B cell (primary cell): ENCODE results near the gene PLAC1. TPM values are rescaled to one million over a fixed set of nuclear protein-coding genes. Genes with fewer than 3 reads are reported as not detected.

Experiments used
- ATAC-seq: fragments of 200-7000 bp; cut with Tn5 transposase; one replicate; pipeline ENCODE4 v1.10.0; 2021; ENCODE audit warnings: low read depth, mild to moderate bottlenecking, moderate number of reproducible peaks, moderate library complexity
- CTCF ChIA-PET: fragments of 350-600 bp; sonication (Branson Sonifier 250); formaldehyde crosslinking; loops from one replicate; lab custom pipeline; 2021; ENCODE audit warnings: antibody characterized with exemption, inconsistent platforms; lab: Charles Lee
- POLR2A ChIA-PET: fragments of 350-600 bp; sonication (Branson Sonifier 250); formaldehyde crosslinking; loops from one replicate; lab custom pipeline; 2021; ENCODE audit warnings: antibody characterized with exemption; lab: Charles Lee
- DNase-seq: peaks from one replicate; pipeline ENCODE4 v3.0.0; 2013
- H2AFZ ChIP-seq: 2 replicates; pipeline ENCODE4 v1.6.1; 2012; ENCODE audit warnings: mild to moderate bottlenecking, low read depth, low read length; ENCODE audit not compliant: insufficient read depth, poor library complexity, severe bottlenecking
- H3K27ac ChIP-seq, 2 donors: 1 replicate in 1 of 2; 2 replicates in 1 of 2; pipeline ENCODE4 v1.5.1; 2012 to 2013; ENCODE audit warnings: low read length in 2 of 2, mild to moderate bottlenecking in 2 of 2, moderate library complexity in 1 of 2
- H3K27me3 ChIP-seq, 4 experiments: fragments of 200-600 bp in 1 of 4; sonication (generic) in 1 of 4; replicated peaks in 1 of 4; 1 replicate in 2 of 4; 2 replicates in 2 of 4; pipeline versions ENCODE4 v1.6.1 to v1.7.0; 2013 to 2016; ENCODE audit warnings: low read length in 3 of 4, mild to moderate bottlenecking in 2 of 4, mixed read lengths in 1 of 4, moderate library complexity in 1 of 4; ENCODE audit not compliant: insufficient read depth in 4 of 4, control insufficient read depth in 3 of 4; ENCODE audit errors: control extremely low read depth in 1 of 4
- H3K36me3 ChIP-seq, 2 experiments: replicated peaks in 1 of 2; 1 replicate in 1 of 2; 2 replicates in 1 of 2; pipeline versions ENCODE4 v1.6.1 to v1.7.1; 2013; ENCODE audit warnings: low read length in 1 of 2; ENCODE audit not compliant: insufficient read depth in 2 of 2, control insufficient read depth in 1 of 2; ENCODE audit errors: control extremely low read depth in 1 of 2, extremely low read depth in 1 of 2
- H3K4me1 ChIP-seq, 2 donors: fragments of 200-600 bp in 1 of 2; sonication (generic) in 1 of 2; 1 replicate in 1 of 2; 2 replicates in 1 of 2; pipeline versions ENCODE4 v1.5.1 to v1.6.1; 2013 to 2017; ENCODE audit warnings: low read length in 2 of 2; ENCODE audit not compliant: control insufficient read depth in 2 of 2, insufficient read depth in 2 of 2
- H3K4me2 ChIP-seq: replicated peaks from 2 replicates; pipeline ENCODE3; 2012; ENCODE audit warnings: mild to moderate bottlenecking, low read depth, low read length; ENCODE audit not compliant: poor library complexity, severe bottlenecking
- H3K4me3 ChIP-seq, 5 experiments: fragments of 200-600 bp in 1 of 5; sonication (generic) in 1 of 5; 1 replicate in 3 of 5; 2 replicates in 2 of 5; pipeline versions ENCODE4 v1.5.1 to v1.7.0; 2011 to 2016; ENCODE audit warnings: low read length in 4 of 5, mild to moderate bottlenecking in 4 of 5, low read depth in 2 of 5, control low read depth in 1 of 5, moderate library complexity in 1 of 5; ENCODE audit not compliant: insufficient read depth in 1 of 5; ENCODE audit errors: control extremely low read depth in 1 of 5, extremely low read depth in 1 of 5
- H3K79me2 ChIP-seq: fragments of 200-600 bp; sonication (generic); one replicate; pipeline ENCODE4 v1.6.0; 2016; ENCODE audit warnings: low read length; ENCODE audit not compliant: control insufficient read depth, insufficient read depth
- H3K9ac ChIP-seq: fragments of 200-600 bp; sonication (generic); 2 replicates; pipeline ENCODE4 v1.6.1; 2017; ENCODE audit warnings: mild to moderate bottlenecking, low read length, moderate library complexity
- H3K9me3 ChIP-seq, 3 donors: one replicate each; pipeline versions ENCODE4 v1.6.1 to v1.7.1; 2013; ENCODE audit warnings: low read length in 2 of 3; ENCODE audit not compliant: control insufficient read depth in 2 of 3, insufficient read depth in 1 of 3; ENCODE audit errors: control extremely low read depth in 1 of 3
- H4K20me1 ChIP-seq: 2 replicates; pipeline ENCODE4 v1.6.0; 2012; ENCODE audit warnings: mild to moderate bottlenecking, low read length; ENCODE audit not compliant: insufficient read depth, control insufficient read depth, poor library complexity, severe bottlenecking
- H3K27ac Mint-ChIP-seq: one replicate; pipeline ENCODE4 v1.8.0; 2021; ENCODE audit warnings: mixed read lengths
- H3K27me3 Mint-ChIP-seq: one replicate; pipeline ENCODE4 v1.8.0; 2021; ENCODE audit warnings: mixed read lengths
- H3K4me1 Mint-ChIP-seq: one replicate; pipeline ENCODE4 v1.8.0; 2021; ENCODE audit warnings: mixed read lengths
- H3K4me3 Mint-ChIP-seq: one replicate; pipeline ENCODE4 v1.8.0; 2021; ENCODE audit warnings: mixed read lengths
- H3K9me3 Mint-ChIP-seq: one replicate; pipeline ENCODE4 v1.8.0; 2022; ENCODE audit warnings: mixed read lengths; ENCODE audit not compliant: insufficient read depth
- EZH2 ChIP-seq: IDR thresholded peaks from 2 replicates; pipeline ENCODE4 v1.6.1; 2012; ENCODE audit warnings: borderline replicate concordance, low read depth, mild to moderate bottlenecking, moderate library complexity, low read length; ENCODE audit not compliant: insufficient read depth, poor library complexity, severe bottlenecking
- WGBS: methylation state at CpG from one replicate; pipeline ENCODE4 v1.1.5; 2013; ENCODE audit warnings: missing lambda C conversion rate; ENCODE audit not compliant: insufficient coverage; 5-methylcytosine and 5-hydroxymethylcytosine counted together
- intact Hi-C: fragments of 100-400 bp; cut with micrococcal nuclease; formaldehyde crosslinking; loops from one replicate; pipeline ENCODE4 v1.10.0; 2022
- polyA plus RNA-seq: library from polyadenylated mRNA; depleted of rRNA; stranded (reverse); fragments of >200 nt; gene quantifications from 2 replicates; pipeline ENCODE4 v1.2.3, GENCODE V29; 2012
- total RNA-seq, 2 donors: library from RNA; stranded (reverse); fragments of 120-200 nt in 1 of 2; gene quantifications; 1 replicate in 1 of 2; 2 replicates in 1 of 2; pipeline versions ENCODE4 v1.2.3 to v1.2.4, GENCODE V29; 2013 to 2022
- TF ChIP-seq, protein P1 (sequence below): fragments of 200-600 bp; IDR thresholded peaks from one replicate; pipeline ENCODE4 v1.8.0; 2022; ENCODE audit warnings: antibody characterized with exemption, mild to moderate bottlenecking

The PLAC1 gene
- total and polyA plus RNA-seq, 2 donors (not counting 1 experiment from before 2014, with no cell fraction given), result not detected

DNA sequence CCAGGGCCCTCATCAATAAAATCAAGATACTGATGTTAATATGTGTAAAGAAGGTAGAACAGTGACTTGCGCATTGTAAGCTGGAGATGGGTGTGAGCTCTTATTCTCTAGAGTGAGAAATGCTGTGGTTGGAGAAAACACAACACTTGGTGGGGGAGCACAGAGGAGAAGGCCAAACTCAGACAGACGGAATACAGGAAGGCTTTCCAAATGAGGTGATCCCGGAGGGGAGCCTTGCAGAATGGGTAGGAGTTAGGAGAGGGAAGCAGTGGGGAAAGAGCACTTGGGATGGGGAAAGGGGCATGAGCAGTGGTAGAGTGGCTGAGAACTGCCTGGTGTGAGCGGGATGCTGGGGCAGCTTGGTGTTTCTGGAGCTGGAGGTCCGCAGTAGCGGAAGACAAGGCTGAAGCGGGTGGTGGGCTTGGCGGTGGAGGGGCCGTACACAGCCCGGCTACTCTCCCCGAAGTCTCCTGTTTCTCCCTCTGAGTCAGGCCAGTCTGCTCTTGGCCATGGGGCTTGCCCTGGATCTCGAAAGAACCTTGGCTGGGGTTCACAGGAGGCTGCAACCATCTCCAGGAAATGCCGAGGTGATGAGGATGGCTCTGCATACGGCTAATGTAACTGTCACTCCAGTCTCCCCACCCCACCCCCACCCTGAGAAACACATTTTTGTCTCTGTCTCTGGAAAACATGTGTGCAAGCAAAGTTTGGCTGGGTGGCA lies 11.3 kb upstream of the PLAC1 start:
- Histone ChIP-seq H2AFZ (no peak overlapping the region), H3K36me3 (no peaks in the 10 kb centered on the region), H3K9ac (no peak overlapping the region), H3K4me1 (no peaks in the 10 kb centered on the region), H3K27me3 (no peaks in the 10 kb centered on the region), H3K9me3 (no peaks in the 10 kb centered on the region), H3K79me2 (no peaks in the 10 kb centered on the region), H3K4me2 (no peak overlapping the region), H3K4me3 (no peak overlapping the region), H3K27ac (no peak overlapping the region), H4K20me1 (no peaks in the 10 kb centered on the region)
- Mint-ChIP-seq H3K27me3 (no peaks in the 10 kb centered on the region), H3K4me1 (no peaks in the 10 kb centered on the region), H3K9me3 (no peaks in the 10 kb centered on the region), H3K27ac (no peak overlapping the region), H3K4me3 (no peak overlapping the region)
- CTCF ChIA-PET, result no interaction called here
- no peak for DNase-seq
- intact Hi-C loops, result no loop called here
- ATAC-seq, result no peak
- POLR2A ChIA-PET, result no interaction called here
- TF ChIP-seq, protein P1, sequence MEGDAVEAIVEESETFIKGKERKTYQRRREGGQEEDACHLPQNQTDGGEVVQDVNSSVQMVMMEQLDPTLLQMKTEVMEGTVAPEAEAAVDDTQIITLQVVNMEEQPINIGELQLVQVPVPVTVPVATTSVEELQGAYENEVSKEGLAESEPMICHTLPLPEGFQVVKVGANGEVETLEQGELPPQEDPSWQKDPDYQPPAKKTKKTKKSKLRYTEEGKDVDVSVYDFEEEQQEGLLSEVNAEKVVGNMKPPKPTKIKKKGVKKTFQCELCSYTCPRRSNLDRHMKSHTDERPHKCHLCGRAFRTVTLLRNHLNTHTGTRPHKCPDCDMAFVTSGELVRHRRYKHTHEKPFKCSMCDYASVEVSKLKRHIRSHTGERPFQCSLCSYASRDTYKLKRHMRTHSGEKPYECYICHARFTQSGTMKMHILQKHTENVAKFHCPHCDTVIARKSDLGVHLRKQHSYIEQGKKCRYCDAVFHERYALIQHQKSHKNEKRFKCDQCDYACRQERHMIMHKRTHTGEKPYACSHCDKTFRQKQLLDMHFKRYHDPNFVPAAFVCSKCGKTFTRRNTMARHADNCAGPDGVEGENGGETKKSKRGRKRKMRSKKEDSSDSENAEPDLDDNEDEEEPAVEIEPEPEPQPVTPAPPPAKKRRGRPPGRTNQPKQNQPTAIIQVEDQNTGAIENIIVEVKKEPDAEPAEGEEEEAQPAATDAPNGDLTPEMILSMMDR, result no peak
- TF ChIP-seq EZH2, result no peak
- 90% methylated on average over 2 of the region's 14 CpGs for WGBS

DNA sequence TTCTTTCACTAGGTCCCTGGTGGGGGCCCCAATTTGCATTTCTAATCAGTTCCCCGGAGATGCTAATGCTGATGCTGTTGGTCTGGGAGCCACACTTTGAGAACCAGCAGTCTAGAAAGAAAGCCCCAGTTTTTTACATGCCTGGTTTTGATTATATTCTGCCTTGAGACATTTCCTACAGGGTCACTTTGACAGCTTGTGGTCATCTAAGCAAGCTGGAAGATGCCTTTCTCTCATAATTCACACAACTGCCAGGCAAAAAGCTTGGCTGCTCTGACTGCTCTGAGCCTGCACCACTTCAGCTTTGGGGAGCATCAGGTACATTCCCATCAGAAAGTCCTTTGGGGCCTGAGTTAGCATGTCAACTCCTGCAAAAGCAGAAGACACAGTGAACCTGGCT lies 5.9 kb upstream of the PLAC1 start:
- no peak for ATAC-seq
- WGBS, result no CpG with 5 or more reads among the region's 1 CpG
- no peak overlapping the region for H3K27ac ChIP-seq
- no peaks in the 10 kb centered on the region for H4K20me1 ChIP-seq
- no peak overlapping the region for H3K4me3 ChIP-seq
- no peak overlapping the region for H3K4me3 Mint-ChIP-seq
- ChIA-PET CTCF (no interaction called here), POLR2A (no interaction called here)
- H3K9me3 ChIP-seq, result no peaks in the 10 kb centered on the region
- no peaks in the 10 kb centered on the region for H3K79me2 ChIP-seq
- no peak overlapping the region for H2AFZ ChIP-seq
- H3K4me1 ChIP-seq, result no peaks in the 10 kb centered on the region
- no peaks in the 10 kb centered on the region for H3K27me3 ChIP-seq
- no peaks in the 10 kb centered on the region for H3K27me3 Mint-ChIP-seq
- H3K9ac ChIP-seq, result no peak overlapping the region
- H3K9me3 Mint-ChIP-seq, result no peaks in the 10 kb centered on the region
- no peak overlapping the region for H3K27ac Mint-ChIP-seq
- H3K4me2 ChIP-seq, result no peak overlapping the region
- intact Hi-C loops, result no loop called here
- no peaks in the 10 kb centered on the region for H3K36me3 ChIP-seq
- H3K4me1 Mint-ChIP-seq, result no peaks in the 10 kb centered on the region
- no peak for DNase-seq
- TF ChIP-seq, protein P1, result no peak
- TF ChIP-seq EZH2, result no peak
